Prostate gland (tissue), 2 donors: ENCODE results near the gene ATP6V0B. TPM values are rescaled to one million over a fixed set of nuclear protein-coding genes. Genes with fewer than 3 reads are reported as not detected.

ENCODE experiments used
- DNase-seq: peaks from one replicate; pipeline ENCODE4 v3.0.0-alpha.2; 2019; ENCODE audit warnings: low spot score
- H3K27ac ChIP-seq, 2 donors: fragments of 200-600 bp; sonication (generic); 2 replicates each; pipeline ENCODE4 v1.5.1; 2017 to 2019
- H3K27me3 ChIP-seq: fragments of 200-600 bp; sonication (generic); replicated peaks from 2 replicates; pipeline ENCODE4 v1.5.1; 2019; ENCODE audit not compliant: insufficient read depth
- H3K36me3 ChIP-seq, 2 donors: fragments of 200-600 bp; sonication (generic); 1 replicate in 1 of 2; 2 replicates in 1 of 2; pipeline versions ENCODE4 v1.5.1 to v1.8.1; 2017 to 2019
- H3K4me1 ChIP-seq: fragments of 200-600 bp; sonication (generic); replicated peaks from 2 replicates; pipeline ENCODE4 v1.5.1; 2019
- H3K4me3 ChIP-seq, 2 donors: fragments of 200-600 bp; sonication (generic); 2 replicates each; pipeline ENCODE4 v1.5.1; 2017 to 2019
- H3K9me3 ChIP-seq: fragments of 200-600 bp; sonication (generic); 2 replicates; pipeline ENCODE4 v1.5.1; 2017
- POLR2A ChIP-seq: fragments of 450-650 bp; IDR thresholded peaks from one replicate; pipeline ENCODE4 v1.6.1; 2016; ENCODE audit warnings: antibody characterized with exemption, mild to moderate bottlenecking
- POLR2AphosphoS5 ChIP-seq: sonication (generic); formaldehyde crosslinking; IDR thresholded peaks from one replicate; pipeline ENCODE4 v1.6.1; 2017; ENCODE audit warnings: antibody characterized with exemption
- WGBS: methylation state at CpG from one replicate; pipeline ENCODE4 v1.1.5; 2018; 5-methylcytosine and 5-hydroxymethylcytosine counted together
- intact Hi-C: fragments of 100-400 bp; cut with DNase I; formaldehyde crosslinking; loops from one replicate; pipeline ENCODE4 v1.14.2; 2022
- total RNA-seq, 2 donors: library from RNA; depleted of rRNA; stranded (reverse); fragments of >200 nt; gene quantifications; one replicate each; pipeline ENCODE4 v1.1.0, GENCODE V29; 2016
- TF ChIP-seq, protein P1 (sequence below), 4 experiments: fragments of 200-600 bp in 2 of 4; fragments of 450-650 bp in 2 of 4; sonication (generic) in 2 of 4; IDR thresholded peaks; 1 replicate in 3 of 4; 2 replicates in 1 of 4; pipeline ENCODE4 v1.5.1; 2016 to 2019; ENCODE audit warnings: antibody characterized with exemption in 4 of 4, mild to moderate bottlenecking in 2 of 4, moderate library complexity in 2 of 4

The ATP6V0B gene
- total RNA-seq, 2 donors from 2014 or later: 180 to 245 TPM

DNA sequence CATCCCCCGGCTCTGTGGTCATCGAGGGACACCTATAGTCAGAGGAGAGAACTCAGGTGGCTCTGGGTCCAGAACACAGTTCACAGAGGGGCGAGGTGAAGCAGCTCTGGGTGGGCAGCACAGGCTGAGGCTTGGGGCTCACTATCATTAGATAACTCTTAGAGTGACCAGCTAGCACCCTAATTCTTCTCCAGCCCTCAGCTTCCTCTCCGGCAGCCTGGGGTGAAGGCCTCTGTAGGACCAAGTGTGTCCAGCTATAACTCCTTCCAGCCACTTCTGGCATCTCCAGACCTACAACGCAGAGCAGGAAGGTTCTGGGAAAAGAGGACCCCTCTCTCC, 39.8 kb upstream of the ATP6V0B start:
- peak overlapping the region; percentile 75 for H3K27ac ChIP-seq
- H3K4me1 ChIP-seq: no peaks in the 10 kb centered on the region

DNA sequence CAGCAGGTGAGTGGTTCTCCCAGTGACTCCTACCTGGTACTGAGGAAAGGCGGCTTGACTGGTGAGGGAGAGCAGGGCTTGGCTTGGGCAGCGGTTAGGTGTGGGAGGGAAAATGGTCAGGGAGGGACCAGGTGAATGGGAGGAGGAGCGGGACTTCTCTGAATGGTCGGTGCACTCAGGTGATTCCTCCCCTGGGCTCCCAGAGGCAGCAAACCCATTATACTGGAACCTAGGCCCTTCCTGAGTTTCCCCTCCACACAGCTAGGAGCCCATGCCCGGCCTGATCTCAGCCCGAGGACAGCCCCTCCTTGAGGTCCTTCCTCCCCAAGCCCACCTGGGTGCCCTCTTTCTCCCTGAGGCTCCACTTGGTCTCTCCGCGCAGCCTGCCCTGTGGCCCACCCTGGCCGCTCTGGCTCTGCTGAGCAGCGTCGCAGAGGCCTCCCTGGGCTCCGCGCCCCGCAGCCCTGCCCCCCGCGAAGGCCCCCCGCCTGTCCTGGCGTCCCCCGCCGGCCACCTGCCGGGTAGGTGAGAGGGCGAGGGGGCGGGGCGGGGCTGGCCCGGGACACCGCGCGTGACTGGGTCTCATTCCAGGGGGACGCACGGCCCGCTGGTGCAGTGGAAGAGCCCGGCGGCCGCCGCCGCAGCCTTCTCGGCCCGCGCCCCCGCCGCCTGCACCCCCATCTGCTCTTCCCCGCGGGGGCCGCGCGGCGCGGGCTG, 38.9 kb upstream of the ATP6V0B start:
- peak; percentile 58 for DNase-seq
- WGBS: 11% methylated on average over 34 of the region's 48 CpGs
- Histone ChIP-seq H3K9me3 (no peaks in the 10 kb centered on the region), H3K4me1 (no peaks in the 10 kb centered on the region), H3K27me3 (no peaks in the 10 kb centered on the region), H3K4me3 (peak overlapping the region; percentile 33 to 47), H3K27ac (peak overlapping the region; percentile 75), H3K36me3 (no peaks in the 10 kb centered on the region)
- intact Hi-C loops: no loop called here
- TF ChIP-seq POLR2AphosphoS5 (peak; percentile 32), POLR2A (no peak)

More for the DNA sequence above, 39.8 kb upstream of the ATP6V0B start:
- Histone ChIP-seq H3K36me3 (no peaks in the 10 kb centered on the region), H3K9me3 (no peaks in the 10 kb centered on the region), H3K27me3 (no peaks in the 10 kb centered on the region), H3K4me3 (no peak overlapping the region)
- DNase-seq: no peak
- intact Hi-C loops: loop anchor here (1.0 to 5.0 kb wide), 2 partner anchors 172 to 408 kb away; no protein-coding TSS in a partner anchor
- WGBS: 44% methylated on average over 5 of the region's 5 CpGs
- TF ChIP-seq POLR2A (no peak), POLR2AphosphoS5 (no peak)
- TF ChIP-seq, protein P1, sequence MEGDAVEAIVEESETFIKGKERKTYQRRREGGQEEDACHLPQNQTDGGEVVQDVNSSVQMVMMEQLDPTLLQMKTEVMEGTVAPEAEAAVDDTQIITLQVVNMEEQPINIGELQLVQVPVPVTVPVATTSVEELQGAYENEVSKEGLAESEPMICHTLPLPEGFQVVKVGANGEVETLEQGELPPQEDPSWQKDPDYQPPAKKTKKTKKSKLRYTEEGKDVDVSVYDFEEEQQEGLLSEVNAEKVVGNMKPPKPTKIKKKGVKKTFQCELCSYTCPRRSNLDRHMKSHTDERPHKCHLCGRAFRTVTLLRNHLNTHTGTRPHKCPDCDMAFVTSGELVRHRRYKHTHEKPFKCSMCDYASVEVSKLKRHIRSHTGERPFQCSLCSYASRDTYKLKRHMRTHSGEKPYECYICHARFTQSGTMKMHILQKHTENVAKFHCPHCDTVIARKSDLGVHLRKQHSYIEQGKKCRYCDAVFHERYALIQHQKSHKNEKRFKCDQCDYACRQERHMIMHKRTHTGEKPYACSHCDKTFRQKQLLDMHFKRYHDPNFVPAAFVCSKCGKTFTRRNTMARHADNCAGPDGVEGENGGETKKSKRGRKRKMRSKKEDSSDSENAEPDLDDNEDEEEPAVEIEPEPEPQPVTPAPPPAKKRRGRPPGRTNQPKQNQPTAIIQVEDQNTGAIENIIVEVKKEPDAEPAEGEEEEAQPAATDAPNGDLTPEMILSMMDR (IDR thresholded peaks at IDR 0.05): no peak

DNA sequence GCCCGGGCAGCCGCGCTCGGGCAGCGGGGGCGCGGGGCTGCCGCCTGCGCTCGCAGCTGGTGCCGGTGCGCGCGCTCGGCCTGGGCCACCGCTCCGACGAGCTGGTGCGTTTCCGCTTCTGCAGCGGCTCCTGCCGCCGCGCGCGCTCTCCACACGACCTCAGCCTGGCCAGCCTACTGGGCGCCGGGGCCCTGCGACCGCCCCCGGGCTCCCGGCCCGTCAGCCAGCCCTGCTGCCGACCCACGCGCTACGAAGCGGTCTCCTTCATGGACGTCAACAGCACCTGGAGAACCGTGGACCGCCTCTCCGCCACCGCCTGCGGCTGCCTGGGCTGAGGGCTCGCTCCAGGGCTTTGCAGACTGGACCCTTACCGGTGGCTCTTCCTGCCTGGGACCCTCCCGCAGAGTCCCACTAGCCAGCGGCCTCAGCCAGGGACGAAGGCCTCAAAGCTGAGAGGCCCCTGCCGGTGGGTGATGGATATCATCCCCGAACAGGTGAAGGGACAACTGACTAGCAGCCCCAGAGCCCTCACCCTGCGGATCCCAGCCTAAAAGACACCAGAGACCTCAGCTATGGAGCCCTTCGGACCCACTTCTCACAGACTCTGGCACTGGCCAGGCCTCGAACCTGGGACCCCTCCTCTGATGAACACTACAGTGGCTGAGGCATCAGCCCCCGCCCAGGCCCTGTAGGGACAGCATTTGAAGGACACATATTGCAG, 38.2 kb upstream of the ATP6V0B start:
- 17% methylated on average over 21 of the region's 56 CpGs for WGBS
- Histone ChIP-seq H3K4me3 (peak overlapping the region; percentile 33 to 47), H3K36me3 (no peaks in the 10 kb centered on the region), H3K9me3 (no peaks in the 10 kb centered on the region), H3K27me3 (no peaks in the 10 kb centered on the region), H3K4me1 (no peaks in the 10 kb centered on the region), H3K27ac (peak overlapping the region; percentile 32 to 75)
- TF ChIP-seq POLR2AphosphoS5: no peak
- TF ChIP-seq, protein P1 (IDR thresholded peaks at IDR 0.05): peak in 1 of 4 experiments; percentile 37
- DNase-seq: no peak
- intact Hi-C loops: no loop called here

DNA sequence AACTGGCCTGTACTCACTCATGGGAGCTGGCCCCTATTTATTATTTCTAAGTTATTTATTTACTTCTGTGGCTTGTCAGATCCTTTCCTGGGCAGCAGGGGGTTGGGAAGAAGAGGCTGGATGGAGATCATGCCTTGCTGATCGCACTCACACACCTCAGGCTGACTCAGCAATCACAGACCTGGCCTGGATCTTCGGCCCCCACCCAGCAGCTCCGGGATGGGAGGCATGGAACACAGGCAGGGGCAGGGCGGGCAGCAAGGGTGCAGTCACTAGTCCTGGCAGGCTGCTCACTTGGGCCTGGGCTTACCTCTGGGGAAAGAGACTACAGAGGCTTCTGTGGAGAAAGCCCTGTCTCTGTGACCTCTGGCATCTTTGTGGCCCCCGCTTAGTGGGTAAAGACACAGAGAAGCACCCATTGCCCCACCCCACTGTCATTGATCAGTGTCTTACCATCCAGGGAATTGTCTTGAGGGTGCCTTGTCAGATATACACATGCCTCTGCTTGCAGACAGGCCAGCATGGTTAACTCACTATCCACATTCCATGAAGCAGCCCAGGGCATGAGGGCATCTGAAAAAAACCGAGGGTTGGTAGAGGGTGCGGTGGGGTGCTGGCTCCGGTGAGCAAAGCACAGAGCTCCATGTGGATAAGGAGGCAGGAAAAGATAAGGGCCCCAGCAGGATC, 37.4 kb upstream of the ATP6V0B start:
- intact Hi-C loops: no loop called here
- TF ChIP-seq POLR2AphosphoS5 (no peak), POLR2A (no peak)
- TF ChIP-seq, protein P1 (IDR thresholded peaks at IDR 0.05): no peak

DNA sequence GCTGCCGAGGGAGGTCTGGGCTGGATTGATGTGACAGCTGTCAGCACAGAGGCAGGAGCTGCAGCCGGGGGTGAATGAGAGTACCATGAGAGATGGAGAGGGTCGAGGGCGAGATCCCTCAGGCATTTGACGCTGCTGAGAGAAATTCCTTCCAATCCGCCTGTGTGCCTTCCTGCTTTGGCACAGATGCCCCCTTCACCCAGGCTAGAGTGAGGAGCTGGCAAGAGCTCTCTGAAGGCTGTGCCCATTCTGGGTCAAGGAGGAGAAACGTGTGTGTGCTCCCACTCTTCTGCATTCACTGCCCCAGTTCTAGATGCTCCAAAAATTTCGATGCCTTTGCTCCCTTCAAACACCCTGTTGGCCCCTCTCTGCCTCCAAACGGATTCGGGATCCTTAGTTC, 36.4 kb upstream of the ATP6V0B start:
- H3K27me3 ChIP-seq: no peaks in the 10 kb centered on the region
- DNase-seq: no peak
- WGBS: 77% methylated on average over 10 of the region's 10 CpGs
- intact Hi-C loops: no loop called here
- no peak overlapping the region for H3K27ac ChIP-seq
- TF ChIP-seq POLR2AphosphoS5: no peak
- TF ChIP-seq, protein P1 (IDR thresholded peaks at IDR 0.05): no peak
- no peak for TF ChIP-seq POLR2A
- H3K4me3 ChIP-seq: no peak overlapping the region
- H3K9me3 ChIP-seq: no peaks in the 10 kb centered on the region
- no peaks in the 10 kb centered on the region for H3K4me1 ChIP-seq
- no peaks in the 10 kb centered on the region for H3K36me3 ChIP-seq

More for the DNA sequence above, 37.4 kb upstream of the ATP6V0B start:
- no peaks in the 10 kb centered on the region for H3K27me3 ChIP-seq
- no peaks in the 10 kb centered on the region for H3K36me3 ChIP-seq
- no peak for DNase-seq
- H3K4me3 ChIP-seq: no peak overlapping the region
- no peaks in the 10 kb centered on the region for H3K4me1 ChIP-seq
- no peaks in the 10 kb centered on the region for H3K9me3 ChIP-seq
- no peak overlapping the region for H3K27ac ChIP-seq
- 88% methylated on average over 8 of the region's 8 CpGs for WGBS
